Measurements from ENCODE around the gene ETFB.

DNA sequence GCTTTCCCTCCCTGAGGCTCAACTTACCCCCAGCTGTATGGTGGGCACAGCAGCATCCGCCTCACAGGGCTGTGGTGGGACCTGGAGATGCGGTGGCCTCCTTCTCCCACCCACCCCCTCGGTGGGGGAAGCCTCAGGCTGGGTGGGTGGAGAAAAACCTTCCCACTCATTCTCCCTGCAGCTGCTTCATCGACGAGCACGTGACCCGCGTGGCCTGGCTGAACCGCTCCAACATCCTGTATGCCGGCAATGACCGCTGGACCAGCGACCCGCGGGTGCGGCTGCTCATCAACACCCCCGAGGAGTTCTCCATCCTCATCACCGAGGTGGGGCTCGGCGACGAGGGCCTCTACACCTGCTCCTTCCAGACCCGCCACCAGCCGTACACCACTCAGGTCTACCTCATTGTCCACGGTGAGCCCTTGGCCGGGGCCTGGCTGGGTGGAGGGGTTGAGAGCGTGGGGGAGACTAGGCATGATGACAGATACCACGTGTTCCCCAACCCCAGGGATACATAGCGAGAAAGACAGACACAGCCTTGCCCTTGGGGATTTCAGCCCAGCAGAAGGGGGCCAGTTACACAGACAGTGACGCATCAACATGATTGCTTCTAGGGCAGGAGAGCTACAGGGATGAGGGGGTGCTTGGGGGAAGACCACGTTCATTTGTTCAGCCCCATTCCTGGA, 42.6 kb downstream of the ETFB start:
- TF ChIP-seq, protein P1, sequence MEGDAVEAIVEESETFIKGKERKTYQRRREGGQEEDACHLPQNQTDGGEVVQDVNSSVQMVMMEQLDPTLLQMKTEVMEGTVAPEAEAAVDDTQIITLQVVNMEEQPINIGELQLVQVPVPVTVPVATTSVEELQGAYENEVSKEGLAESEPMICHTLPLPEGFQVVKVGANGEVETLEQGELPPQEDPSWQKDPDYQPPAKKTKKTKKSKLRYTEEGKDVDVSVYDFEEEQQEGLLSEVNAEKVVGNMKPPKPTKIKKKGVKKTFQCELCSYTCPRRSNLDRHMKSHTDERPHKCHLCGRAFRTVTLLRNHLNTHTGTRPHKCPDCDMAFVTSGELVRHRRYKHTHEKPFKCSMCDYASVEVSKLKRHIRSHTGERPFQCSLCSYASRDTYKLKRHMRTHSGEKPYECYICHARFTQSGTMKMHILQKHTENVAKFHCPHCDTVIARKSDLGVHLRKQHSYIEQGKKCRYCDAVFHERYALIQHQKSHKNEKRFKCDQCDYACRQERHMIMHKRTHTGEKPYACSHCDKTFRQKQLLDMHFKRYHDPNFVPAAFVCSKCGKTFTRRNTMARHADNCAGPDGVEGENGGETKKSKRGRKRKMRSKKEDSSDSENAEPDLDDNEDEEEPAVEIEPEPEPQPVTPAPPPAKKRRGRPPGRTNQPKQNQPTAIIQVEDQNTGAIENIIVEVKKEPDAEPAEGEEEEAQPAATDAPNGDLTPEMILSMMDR (IDR thresholded peaks at IDR 0.05) = no peak
- TF ChIP-seq POLR2A (IDR thresholded peaks at IDR 0.05) = no peak
